Cardiac muscle cell (in vitro differentiated cells and primary cell): Measurements from ENCODE around the gene ZBTB46. TPM values are rescaled to one million over a fixed set of nuclear protein-coding genes. Genes with fewer than 3 reads are reported as not detected.
A peak's percentile ranks its signal among the peaks of the same experiment; 100 is the strongest.

ENCODE experiments used
- DNase-seq, 2 donors: peaks; one replicate each; pipeline versions ENCODE4 v3.0.0 to v3.0.0-alpha.2; 2010 to 2017; ENCODE audit warnings: low read depth in 1 of 2, low spot score in 1 of 2
- H3K27ac ChIP-seq: fragments of 200-600 bp; sonication (generic); 2 replicates; pipeline ENCODE4 v1.5.1; 2016
- H3K27me3 ChIP-seq: fragments of 200-600 bp; sonication (generic); 2 replicates; pipeline ENCODE4 v1.6.0; 2016; ENCODE audit warnings: control low read depth
- H3K36me3 ChIP-seq: fragments of 200-600 bp; sonication (generic); 2 replicates; pipeline ENCODE4 v1.5.1; 2016; ENCODE audit warnings: control low read depth
- H3K4me1 ChIP-seq: fragments of 200-600 bp; sonication (generic); 2 replicates; pipeline ENCODE4 v1.8.1; 2017; ENCODE audit warnings: low read depth, mild to moderate bottlenecking, mixed run types
- H3K4me3 ChIP-seq: fragments of 200-600 bp; sonication (generic); 2 replicates; pipeline ENCODE4 v1.5.1; 2016; ENCODE audit warnings: mild to moderate bottlenecking
- H3K9me3 ChIP-seq: fragments of 200-600 bp; sonication (generic); 2 replicates; pipeline ENCODE4 v1.5.1; 2017; ENCODE audit warnings: low read depth, mild to moderate bottlenecking, control low read depth
- CTCF ChIP-seq: IDR thresholded peaks from 2 replicates; pipeline ENCODE4 v1.5.1; 2012; ENCODE audit warnings: low read depth, mild to moderate bottlenecking, low read length
- polyA plus RNA-seq: library from polyadenylated mRNA; unstranded; fragments of >200 nt; fragmentation: Nextera tagmentation; extraction: Ambion mirVana; gene quantifications from 2 replicates; pipeline ENCODE4 v1.2.1, GENCODE V29; 2016
- total RNA-seq: library from RNA; depleted of rRNA; stranded (reverse); fragments of >200 nt; gene quantifications from 2 replicates; pipeline ENCODE4 v1.2.3, GENCODE V29; 2016

The ZBTB46 gene
- total and polyA plus RNA-seq, 2 experiments from 2014 or later, result 24.1 to 53.4 TPM

DNA sequence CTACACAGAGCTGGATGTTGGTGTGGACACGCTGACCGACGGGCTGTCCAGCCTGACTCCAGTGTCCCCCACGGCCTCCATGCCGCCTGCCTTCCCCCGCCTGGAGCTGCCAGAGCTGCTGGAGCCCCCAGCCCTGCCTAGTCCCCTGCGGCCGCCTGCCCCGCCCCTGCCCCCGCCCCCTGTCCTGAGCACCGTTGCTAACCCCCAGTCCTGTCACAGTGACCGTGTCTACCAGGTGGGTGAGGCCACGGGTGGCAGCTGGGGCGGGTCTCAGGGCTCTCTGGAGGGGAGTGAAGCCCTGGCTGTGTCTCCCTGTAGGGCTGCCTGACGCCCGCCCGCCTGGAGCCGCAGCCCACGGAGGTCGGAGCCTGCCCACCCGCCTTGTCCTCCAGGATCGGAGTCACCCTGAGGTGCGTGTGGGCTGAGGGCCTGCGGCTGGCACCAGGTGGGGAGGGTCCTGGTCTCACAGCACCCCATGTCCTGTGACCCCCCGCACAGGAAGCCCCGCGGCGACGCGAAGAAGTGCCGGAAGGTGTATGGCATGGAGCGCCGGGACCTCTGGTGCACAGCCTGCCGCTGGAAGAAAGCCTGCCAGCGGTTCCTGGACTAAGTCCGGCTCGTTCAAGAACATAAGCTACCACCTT is 88.6 kb downstream of the ZBTB46 start:
- Histone ChIP-seq H3K4me1 (peaks cover 19% of the 10 kb centered on the region), H3K27ac (peak overlapping the region; percentile 64), H3K9me3 (no peaks in the 10 kb centered on the region), H3K4me3 (no peak overlapping the region), H3K27me3 (no peaks in the 10 kb centered on the region), H3K36me3 (peaks cover 30% of the 10 kb centered on the region)
- no peak for TF ChIP-seq CTCF
- no peak for DNase-seq

DNA sequence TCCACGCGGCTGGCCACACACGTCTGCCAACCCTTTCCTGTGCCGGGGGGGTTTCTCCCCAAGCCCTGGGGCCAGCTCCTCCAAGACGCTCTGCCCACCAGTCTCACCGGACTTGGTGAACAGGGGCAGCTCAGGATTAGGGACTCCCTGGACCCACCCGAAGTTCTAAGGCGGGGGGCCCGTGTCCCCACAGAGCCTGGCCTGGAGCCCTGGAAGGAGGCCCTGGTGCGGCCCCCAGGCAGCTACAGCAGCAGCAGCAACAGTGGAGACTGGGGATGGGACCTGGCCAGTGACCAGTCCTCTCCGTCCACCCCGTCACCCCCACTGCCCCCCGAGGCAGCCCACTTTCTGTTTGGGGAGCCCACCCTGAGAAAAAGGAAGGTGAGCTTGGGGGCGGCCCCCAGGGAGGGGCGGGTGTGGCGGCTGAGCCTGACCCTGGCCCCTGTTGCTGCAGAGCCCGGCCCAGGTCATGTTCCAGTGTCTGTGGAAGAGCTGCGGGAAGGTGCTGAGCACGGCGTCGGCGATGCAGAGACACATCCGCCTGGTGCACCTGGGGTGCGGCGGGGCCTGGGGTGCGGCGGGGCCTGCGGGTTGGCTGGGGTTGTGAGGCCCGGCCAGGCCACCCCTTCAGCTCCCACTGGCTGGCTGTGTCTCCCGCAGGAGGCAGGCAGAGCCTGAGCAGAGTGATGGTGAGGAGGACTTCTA is 89.2 kb downstream of the ZBTB46 start:
- Histone ChIP-seq H3K9me3 (no peaks in the 10 kb centered on the region), H3K27ac (peak overlapping the region; percentile 64), H3K4me3 (peak overlapping the region; percentile 67), H3K27me3 (no peaks in the 10 kb centered on the region), H3K36me3 (peaks cover 30% of the 10 kb centered on the region), H3K4me1 (peaks cover 19% of the 10 kb centered on the region)
- no peak for DNase-seq
- TF ChIP-seq CTCF, result no peak

GRCh38 chr20:63741354-63741675 is 89.7 kb downstream of the ZBTB46 start:
- peaks cover 19% of the 10 kb centered on the region for H3K4me1 ChIP-seq
- no peaks in the 10 kb centered on the region for H3K9me3 ChIP-seq
- H3K27ac ChIP-seq, result peak overlapping the region; percentile 64
- no peak for TF ChIP-seq CTCF
- H3K36me3 ChIP-seq, result peaks cover 30% of the 10 kb centered on the region
- H3K4me3 ChIP-seq, result peak overlapping the region; percentile 67
- H3K27me3 ChIP-seq, result no peaks in the 10 kb centered on the region
- DNase-seq, result no peak

DNA sequence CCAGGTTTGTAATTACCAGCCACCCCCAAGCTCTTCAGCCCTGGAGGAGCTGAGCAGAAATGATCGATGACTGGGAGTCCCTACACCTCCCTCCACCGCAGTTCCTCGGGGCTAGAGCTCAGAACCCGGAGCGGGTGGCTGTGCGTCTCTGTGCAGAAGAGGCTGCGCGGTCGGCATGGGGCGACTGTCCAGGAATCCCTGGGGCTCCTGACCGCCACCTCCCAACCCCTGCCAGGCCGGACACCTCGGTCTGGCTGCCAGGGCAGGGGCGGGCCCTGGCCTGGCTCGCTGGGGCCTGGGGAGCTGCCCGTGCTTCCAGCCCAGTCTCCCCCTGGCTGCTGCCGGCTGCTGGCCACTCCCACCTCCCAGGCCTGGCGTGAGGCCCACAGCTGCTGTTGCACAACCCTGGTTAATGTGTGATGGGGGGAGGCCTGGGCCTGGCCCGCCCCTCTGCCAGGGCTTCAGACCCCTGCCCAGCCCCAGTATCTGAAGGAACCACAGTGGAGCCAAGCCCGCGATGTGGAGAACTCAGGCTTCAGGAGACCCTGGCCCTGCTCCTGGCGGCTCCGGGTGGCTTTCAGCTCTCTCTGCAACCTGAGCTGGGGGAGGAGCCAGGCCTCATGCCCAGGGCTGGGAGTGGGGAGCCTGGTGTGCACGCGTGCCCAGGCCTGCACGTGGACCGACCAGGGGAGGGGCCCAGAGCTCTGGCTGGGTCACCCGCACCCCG is 90.3 kb downstream of the ZBTB46 start:
- H3K27me3 ChIP-seq, result no peaks in the 10 kb centered on the region
- H3K4me1 ChIP-seq, result peaks cover 19% of the 10 kb centered on the region
- no peaks in the 10 kb centered on the region for H3K9me3 ChIP-seq
- peak; percentile 11 for TF ChIP-seq CTCF
- peaks cover 29% of the 10 kb centered on the region for H3K36me3 ChIP-seq
- peak overlapping the region; percentile 64 for H3K27ac ChIP-seq
- peak; percentile 84 to 94 for DNase-seq
- H3K4me3 ChIP-seq, result peak overlapping the region; percentile 67

DNA sequence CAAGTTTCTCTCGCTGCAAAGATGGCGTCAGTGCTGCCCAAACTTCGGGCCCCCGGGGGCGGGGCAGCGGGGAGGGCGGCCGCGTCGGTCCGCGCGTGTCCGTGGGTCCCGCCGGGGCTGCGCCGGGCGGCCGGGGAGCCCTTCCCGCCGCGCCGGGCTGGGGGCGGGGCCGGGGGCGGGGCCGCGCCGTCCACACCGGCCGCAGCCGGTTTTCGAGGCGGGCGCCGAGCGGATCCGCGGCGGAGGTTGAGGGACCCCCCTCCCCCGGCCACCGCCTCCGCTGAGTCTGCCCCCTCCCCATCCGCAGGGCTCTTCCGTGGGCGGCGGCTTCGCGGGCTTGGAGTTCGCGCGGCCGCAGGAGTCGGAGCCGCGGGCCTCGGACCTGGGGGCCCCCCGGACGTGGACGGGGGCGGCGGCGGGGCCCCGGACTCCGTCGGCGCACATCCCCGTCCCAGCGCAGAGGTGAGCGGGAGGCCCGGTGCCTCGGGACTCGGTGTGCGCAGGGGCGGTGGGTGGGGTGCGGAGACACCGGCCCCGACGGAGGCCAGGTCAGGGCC is 90.9 kb downstream of the ZBTB46 start:
- peaks cover 26% of the 10 kb centered on the region for H3K36me3 ChIP-seq
- no peaks in the 10 kb centered on the region for H3K9me3 ChIP-seq
- H3K27me3 ChIP-seq, result no peaks in the 10 kb centered on the region
- H3K4me1 ChIP-seq, result peaks cover 19% of the 10 kb centered on the region
- H3K27ac ChIP-seq, result peak overlapping the region; percentile 64
- TF ChIP-seq CTCF, result no peak
- peak overlapping the region; percentile 67 for H3K4me3 ChIP-seq
- peak; percentile 46 to 64 for DNase-seq
